Right cardiac atrium (tissue), 5 donors: ENCODE results near the gene SUGP2. TPM values are rescaled to one million over a fixed set of nuclear protein-coding genes. Genes with fewer than 3 reads are reported as not detected.
A peak's percentile ranks its signal among the peaks of the same experiment; 100 is the strongest.
"Not testable (repeated sequence)": the region's sequence is repeated elsewhere in the genome, so short reads cannot be mapped to it uniquely, and the experiment has no call there.

Experiments used
- ATAC-seq, 2 donors: fragments of 200-7000 bp; cut with Tn5 transposase; one replicate each; pipeline versions ENCODE4 v1.8.0 to v1.9.1; 2020; ENCODE audit warnings: moderate library complexity in 2 of 2, mild to moderate bottlenecking in 1 of 2
- DNase-seq, 3 donors: peaks; one replicate each; pipeline ENCODE4 v3.0.0-alpha.2; 2020
- H3K27ac ChIP-seq: one replicate; pipeline ENCODE4 v1.5.1; 2013; ENCODE audit warnings: mild to moderate bottlenecking, low read length, control low read depth, moderate library complexity
- H3K27me3 ChIP-seq: one replicate; pipeline ENCODE4 v1.6.1; 2013; ENCODE audit not compliant: control insufficient read depth, insufficient read depth
- H3K4me1 ChIP-seq: one replicate; pipeline ENCODE4 v1.6.1; 2013; ENCODE audit warnings: low read length; ENCODE audit not compliant: control insufficient read depth, insufficient read depth
- H3K4me3 ChIP-seq: one replicate; pipeline ENCODE4 v1.5.1; 2013; ENCODE audit warnings: low read length, control low read depth
- H3K9me3 ChIP-seq: one replicate; pipeline ENCODE4 v1.6.1; 2013; ENCODE audit warnings: low read length; ENCODE audit not compliant: control insufficient read depth
- WGBS: extraction: QIAGEN DNeasy Blood & Tissue Kit; methylation state at CpG from one replicate; pipeline ENCODE4 v1.1.7; 2013; 5-methylcytosine and 5-hydroxymethylcytosine counted together
- intact Hi-C, 4 donors: fragments of 100-400 bp; cut with DNase I; formaldehyde crosslinking; loops; one replicate each; pipeline versions ENCODE4 v1.11.0 to v1.14.0; 2022 to 2023
- polyA plus RNA-seq: library from polyadenylated mRNA; stranded (reverse); fragments of 200-250 nt; gene quantifications from one replicate; pipeline ENCODE4 v1.2.3, GENCODE V29; 2013
- total RNA-seq, 4 donors: library from RNA; stranded (reverse); fragmentation: NEBNext Ultra II Directional; extraction: Animal tissue kit (Norgen Biotek cat#: 25700); gene quantifications; one replicate each; pipeline ENCODE4 v1.2.1, GENCODE V29; 2021
- donor health status: healthy with polysubstance abuse.
- donor health status: DM: no; HTN: yes; CAD: no.
- donor health status: DM: no; HTN: no; CAD: no.
- donor health status: DM: no; HTN: yes; CAD: no; lungs with severe emphysema.
- donor health status: DM: yes; HTN: yes; CAD: no.

Gene SUGP2
- total and polyA plus RNA-seq, 5 donors: 48.3 to 77.7 (median 66.4) TPM

DNA sequence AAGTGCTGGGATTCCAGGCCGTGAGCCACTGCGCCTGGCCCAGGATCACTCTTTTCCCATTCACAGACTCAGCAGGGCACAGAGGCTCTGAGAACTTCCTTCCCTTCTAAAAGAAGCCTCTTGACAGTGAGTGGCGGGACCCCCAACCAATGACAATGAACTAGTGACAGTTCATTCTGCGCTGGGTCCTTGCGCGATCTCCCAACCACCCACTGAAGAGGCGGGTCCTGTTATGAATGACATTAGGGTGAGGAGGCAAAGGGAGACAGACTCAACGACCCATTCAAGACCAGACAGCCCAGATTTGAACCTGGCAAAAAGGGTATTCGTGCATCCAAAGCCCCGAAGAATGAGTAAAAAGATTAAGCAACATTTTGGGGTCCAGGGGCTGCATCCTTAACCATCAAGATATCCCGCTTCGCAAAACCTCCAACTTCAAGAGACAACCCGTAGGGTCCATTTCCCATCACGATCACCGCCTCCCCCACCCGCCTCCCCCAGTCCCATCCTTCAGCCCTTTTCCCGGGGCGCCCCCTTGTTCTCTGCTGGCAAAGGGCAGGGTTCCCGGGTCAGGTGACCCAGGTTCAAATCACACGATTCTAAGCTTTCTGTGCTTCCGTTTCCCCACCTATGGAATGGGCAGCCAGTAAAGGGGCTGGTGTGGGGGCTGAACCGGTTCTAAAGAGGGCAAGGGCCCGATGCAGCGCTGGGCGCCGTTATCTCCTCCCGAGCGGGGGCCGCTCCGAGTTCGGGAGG, 719 bp downstream of the SUGP2 start:
- peak overlapping the region; percentile 96 for H3K27ac ChIP-seq
- no peaks in the 10 kb centered on the region for H3K9me3 ChIP-seq
- peaks cover 8% of the 10 kb centered on the region for H3K4me1 ChIP-seq
- DNase-seq (peak; percentile 93 to 95 (median 94)), ATAC-seq (peak; percentile 80 to 88)
- intact Hi-C loops: no loop called here
- WGBS: under 1% methylated on average over 31 of the region's 31 CpGs
- H3K27me3 ChIP-seq: no peaks in the 10 kb centered on the region
- peak overlapping the region; percentile 94 for H3K4me3 ChIP-seq

DNA sequence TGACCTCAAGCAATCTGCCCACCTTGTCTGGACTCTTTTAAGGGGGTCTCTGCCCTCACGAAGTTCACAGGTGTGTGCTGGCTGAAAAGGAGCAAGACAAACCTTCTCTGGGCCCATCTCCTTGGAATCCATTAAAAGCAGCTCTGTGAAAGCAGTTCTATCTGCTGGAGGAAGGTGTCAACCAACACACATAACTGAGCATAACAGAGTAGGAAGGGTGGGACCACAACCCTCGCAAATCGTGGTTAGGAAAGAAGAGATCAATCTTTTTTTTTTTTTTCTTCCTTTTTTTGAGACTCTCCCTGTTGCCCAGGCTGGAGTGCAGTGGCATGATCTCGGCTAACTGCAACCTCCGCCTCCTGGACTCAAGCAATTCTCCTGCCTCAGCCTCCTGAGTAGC, 1.4 kb downstream of the SUGP2 start:
- Histone ChIP-seq H3K9me3 (no peaks in the 10 kb centered on the region), H3K4me1 (peaks cover 8% of the 10 kb centered on the region), H3K4me3 (no peak overlapping the region), H3K27me3 (no peaks in the 10 kb centered on the region), H3K27ac (peak overlapping the region; percentile 96)
- no peak for ATAC-seq
- no peak for DNase-seq
- intact Hi-C loops: no loop called here
- WGBS: 63% methylated on average over 5 of the region's 5 CpGs

DNA sequence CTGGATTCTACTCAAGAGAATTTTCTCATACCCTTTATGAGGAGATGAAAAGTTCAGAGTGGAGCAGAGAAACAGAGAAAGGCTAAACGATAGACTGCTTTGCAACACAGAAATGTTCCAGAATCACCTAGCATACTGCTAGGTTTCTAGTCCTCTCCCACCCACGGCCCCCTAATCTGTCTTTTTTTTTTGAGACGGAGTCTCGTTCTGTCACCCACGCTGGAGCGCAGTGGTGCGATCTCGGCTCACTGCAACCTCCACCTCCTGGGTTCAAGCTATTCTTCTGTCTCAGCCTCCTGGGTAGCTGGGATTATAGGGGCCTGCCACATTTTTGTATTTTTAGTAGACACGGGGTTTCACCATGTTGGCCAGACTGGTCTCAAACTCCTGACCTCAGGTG, 4.8 kb downstream of the SUGP2 start:
- Histone ChIP-seq H3K27me3 (no peaks in the 10 kb centered on the region), H3K27ac (no peak overlapping the region), H3K4me3 (no peak overlapping the region), H3K9me3 (no peaks in the 10 kb centered on the region), H3K4me1 (peaks cover 2% of the 10 kb centered on the region)
- intact Hi-C loops: no loop called here
- DNase-seq (no peak), ATAC-seq (no peak)
- WGBS: 92% methylated on average over 9 of the region's 9 CpGs

DNA sequence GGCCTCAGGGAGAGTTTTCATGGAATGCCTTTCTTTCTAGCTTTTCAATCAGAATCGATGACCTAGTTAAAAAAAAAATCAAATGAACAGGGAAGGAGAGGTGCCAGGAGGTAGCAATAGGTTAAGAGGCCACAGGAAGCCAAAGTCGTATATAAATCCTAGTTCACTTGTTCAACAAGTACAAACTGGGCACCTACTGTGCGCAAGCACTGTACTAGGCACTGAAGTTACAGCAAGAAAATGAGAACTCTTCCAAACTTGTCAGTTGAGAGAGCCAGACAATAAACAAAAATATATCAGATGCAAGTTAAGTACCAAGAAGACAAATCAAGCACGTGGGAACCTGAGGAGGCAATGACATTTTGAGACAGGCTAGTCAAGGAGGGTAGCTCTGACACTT, 6.1 kb downstream of the SUGP2 start:
- Histone ChIP-seq H3K27me3 (no peaks in the 10 kb centered on the region), H3K27ac (no peak overlapping the region), H3K9me3 (no peaks in the 10 kb centered on the region), H3K4me1 (peaks cover 2% of the 10 kb centered on the region), H3K4me3 (no peak overlapping the region)
- intact Hi-C loops: no loop called here
- DNase-seq (no peak), ATAC-seq (no peak)
- WGBS: 88% methylated on average over 4 of the region's 4 CpGs

DNA sequence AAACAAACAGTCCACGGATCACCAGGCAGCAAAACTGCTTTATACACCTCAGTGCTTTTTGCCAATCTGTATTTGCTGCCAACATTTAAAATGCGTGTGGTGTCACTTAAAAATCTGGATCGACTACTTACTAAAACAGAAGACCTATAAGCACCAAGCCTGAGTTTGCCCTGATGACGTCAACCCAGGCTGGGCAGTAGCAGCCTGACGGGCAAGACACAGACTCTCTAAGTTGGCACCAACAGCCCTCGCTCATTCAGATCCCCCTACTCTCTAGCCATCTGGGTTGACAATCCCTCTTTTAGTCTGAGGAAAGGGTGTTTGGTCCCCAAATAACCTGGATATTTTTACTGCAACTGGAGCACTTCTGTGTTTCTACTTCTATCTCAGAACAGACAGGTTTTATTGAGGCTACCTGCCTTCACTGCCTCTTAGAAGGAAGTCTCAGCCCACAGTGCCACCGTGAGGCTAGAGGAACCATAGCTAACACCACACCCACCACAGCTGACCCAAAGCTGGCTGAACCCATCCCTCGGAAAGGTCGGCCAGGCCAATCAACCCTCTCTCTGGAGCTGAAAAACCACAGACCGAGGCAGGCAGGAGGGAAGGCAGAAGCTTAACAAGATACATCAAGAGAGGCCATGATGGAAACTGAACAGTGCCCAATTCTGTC, 6.9 kb downstream of the SUGP2 start:
- H3K4me3 ChIP-seq: no peak overlapping the region
- 64% methylated on average over 10 of the region's 10 CpGs for WGBS
- H3K9me3 ChIP-seq: no peaks in the 10 kb centered on the region
- H3K27me3 ChIP-seq: no peaks in the 10 kb centered on the region
- H3K27ac ChIP-seq: no peak overlapping the region
- ATAC-seq (peak in 1 of 2 donors; percentile 39), DNase-seq (no peak)
- intact Hi-C loops: no loop called here
- H3K4me1 ChIP-seq: no peaks in the 10 kb centered on the region

DNA sequence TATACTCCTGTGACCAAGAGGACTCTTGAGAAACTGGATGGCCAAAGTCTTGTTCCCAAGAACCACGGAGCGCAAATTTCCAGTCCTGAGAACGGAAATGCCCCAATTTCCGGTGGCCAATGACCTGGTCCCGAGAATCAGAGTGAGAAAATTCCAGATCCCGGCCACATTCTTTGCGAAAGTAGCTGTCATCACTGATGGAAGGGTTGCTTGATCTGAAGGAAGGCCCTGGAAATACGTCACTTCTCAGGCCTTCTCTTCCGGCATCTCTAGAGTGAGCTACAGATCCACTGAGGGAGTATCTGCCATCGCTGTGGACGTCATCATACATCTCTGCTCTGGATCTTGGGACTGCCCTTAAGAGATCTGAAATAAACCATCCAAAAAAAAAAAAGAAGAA, 7.5 kb downstream of the SUGP2 start:
- H3K4me1 ChIP-seq: no peaks in the 10 kb centered on the region
- no peaks in the 10 kb centered on the region for H3K27me3 ChIP-seq
- H3K4me3 ChIP-seq: no peak overlapping the region
- no peak overlapping the region for H3K27ac ChIP-seq
- ATAC-seq (no peak), DNase-seq (no peak)
- 84% methylated on average over 11 of the region's 11 CpGs for WGBS
- no peaks in the 10 kb centered on the region for H3K9me3 ChIP-seq
- intact Hi-C loops: no loop called here

DNA sequence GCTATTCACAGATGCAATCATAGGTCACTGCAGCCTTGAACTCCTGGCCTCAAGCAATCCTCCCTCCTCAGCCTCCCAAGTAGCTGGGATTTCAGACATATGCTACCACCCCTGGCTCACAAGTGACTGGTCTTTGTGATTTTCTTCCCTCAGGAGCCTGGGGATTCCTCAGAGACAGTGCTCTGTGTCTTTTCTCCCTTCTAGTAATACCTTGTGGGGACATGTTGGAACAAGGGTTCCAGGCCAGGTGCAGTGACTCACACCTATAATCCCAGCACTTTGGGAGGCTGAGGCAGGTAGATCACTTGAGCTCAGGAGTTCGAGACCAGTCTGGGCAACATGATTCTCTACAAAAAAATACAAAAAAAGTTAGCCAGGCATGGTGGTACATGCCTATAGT, 9.9 kb downstream of the SUGP2 start:
- intact Hi-C loops, H3K27me3 ChIP-seq, H3K9me3 ChIP-seq, ATAC-seq, H3K27ac ChIP-seq, H3K4me3 ChIP-seq, DNase-seq, H3K4me1 ChIP-seq: not testable (repeated sequence)
- WGBS: 95% methylated on average over 1 of the region's 1 CpG

DNA sequence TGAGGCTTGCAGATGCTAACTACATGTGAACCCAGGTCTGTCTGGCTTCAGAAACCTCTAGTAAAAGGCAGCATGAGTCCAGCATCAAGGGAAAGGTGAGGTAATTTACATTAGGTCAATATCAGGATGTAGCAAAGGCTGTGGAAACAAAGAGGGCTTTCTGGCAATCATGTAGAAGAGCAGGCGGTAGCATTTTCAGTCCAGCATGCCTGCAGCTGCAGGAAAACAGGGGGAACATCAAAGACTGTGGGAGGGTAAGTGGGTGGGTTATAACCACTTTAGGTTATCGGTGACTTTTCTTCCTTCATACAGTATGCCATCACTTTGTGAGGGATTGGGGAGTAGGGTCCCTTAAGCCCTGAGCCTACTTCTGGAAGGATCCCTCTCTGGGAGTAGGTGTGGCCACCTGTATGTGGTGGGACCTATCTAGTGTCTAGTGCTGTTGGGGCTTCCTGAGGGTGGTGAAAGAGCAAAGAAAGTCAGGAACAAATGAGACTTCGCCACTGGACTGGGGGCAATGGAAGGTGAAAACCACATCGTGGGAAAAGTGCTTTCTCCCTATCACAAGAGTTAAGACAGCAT, 10.8 kb downstream of the SUGP2 start:
- WGBS: 74% methylated on average over 4 of the region's 4 CpGs
- intact Hi-C loops: no loop called here
- no peaks in the 10 kb centered on the region for H3K9me3 ChIP-seq

DNA sequence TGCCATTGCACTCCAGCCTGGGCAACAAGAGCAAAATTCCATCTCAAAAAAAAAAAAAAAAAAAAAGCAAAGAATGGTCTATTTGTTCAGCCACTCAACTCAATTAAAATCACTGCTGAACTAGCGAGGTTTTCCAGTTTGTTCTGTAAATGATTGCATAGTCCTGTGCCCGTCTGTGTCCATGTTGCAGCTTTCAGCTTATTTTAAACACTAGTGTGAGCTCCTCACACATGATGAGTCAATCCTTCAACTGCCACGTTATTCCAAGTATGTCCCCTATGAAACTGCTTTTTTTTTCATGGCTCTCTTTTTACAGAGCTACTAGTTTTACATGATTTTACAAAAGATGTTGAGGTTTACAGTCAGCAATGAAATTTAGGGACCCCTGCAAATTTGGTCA, 12.2 kb downstream of the SUGP2 start:
- Histone ChIP-seq H3K27ac (no peak overlapping the region), H3K4me1 (no peaks in the 10 kb centered on the region), H3K27me3 (no peaks in the 10 kb centered on the region), H3K4me3 (no peak overlapping the region), H3K9me3 (no peaks in the 10 kb centered on the region)
- no peak for DNase-seq
- ATAC-seq: no peak
- intact Hi-C loops: no loop called here
- 42% methylated on average over 3 of the region's 3 CpGs for WGBS

More for the DNA sequence above, 10.8 kb downstream of the SUGP2 start:
- Histone ChIP-seq H3K27ac (no peak overlapping the region), H3K27me3 (no peaks in the 10 kb centered on the region), H3K4me1 (no peaks in the 10 kb centered on the region), H3K4me3 (no peak overlapping the region)
- DNase-seq: no peak
- peak in 1 of 2 donors; percentile 24 for ATAC-seq

DNA sequence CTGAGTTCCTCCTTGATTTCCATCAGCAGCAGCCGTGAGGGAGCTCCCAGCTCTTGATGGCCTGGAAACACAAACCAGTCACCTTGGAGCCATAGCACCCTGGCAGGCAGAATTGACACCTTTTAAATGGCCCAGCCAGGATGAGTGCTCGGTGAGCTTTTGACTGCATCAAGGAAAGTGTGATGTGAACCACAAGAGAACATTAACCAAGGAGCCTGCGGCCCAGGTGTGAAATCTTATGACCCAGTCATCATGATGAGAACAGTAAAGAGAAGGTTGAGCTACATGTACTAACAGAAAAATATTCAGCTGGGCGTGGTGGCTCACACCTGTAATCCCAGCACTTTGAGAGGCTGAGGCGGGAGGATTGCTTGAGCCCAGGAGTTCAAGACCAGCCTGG, 22.8 kb downstream of the SUGP2 start:
- DNase-seq (peak in 1 of 3 donors; percentile 6), ATAC-seq (no peak)
- Histone ChIP-seq H3K27me3 (no peaks in the 10 kb centered on the region), H3K9me3 (no peaks in the 10 kb centered on the region), H3K4me1 (no peaks in the 10 kb centered on the region), H3K27ac (no peak overlapping the region), H3K4me3 (no peak overlapping the region)
- intact Hi-C loops: no loop called here
- WGBS: 92% methylated on average over 5 of the region's 5 CpGs

DNA sequence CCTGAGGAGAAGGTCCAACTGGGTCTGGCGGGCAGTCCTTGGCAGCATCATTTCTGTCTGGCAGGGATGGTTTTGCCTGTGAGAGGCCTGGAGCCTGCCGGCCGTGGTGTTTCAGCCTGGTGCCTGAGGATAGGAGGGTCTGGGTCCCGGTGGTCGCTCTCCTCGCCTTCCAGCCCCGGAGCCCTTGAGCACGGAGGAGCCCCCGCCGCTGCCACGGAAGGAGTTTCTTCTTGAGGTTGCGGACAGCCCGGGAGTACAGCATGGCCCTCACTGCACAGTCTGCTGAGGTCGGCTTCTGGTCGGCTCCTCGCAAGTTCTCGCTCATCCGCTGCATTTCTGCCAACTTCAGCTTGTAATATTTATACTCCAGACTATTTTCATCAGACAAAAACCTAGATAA, 23.4 kb downstream of the SUGP2 start:
- Histone ChIP-seq H3K4me1 (no peaks in the 10 kb centered on the region), H3K27me3 (no peaks in the 10 kb centered on the region), H3K9me3 (no peaks in the 10 kb centered on the region), H3K27ac (no peak overlapping the region), H3K4me3 (no peak overlapping the region)
- intact Hi-C loops: no loop called here
- DNase-seq (peak in 1 of 3 donors; percentile 57), ATAC-seq (no peak)
- WGBS: 95% methylated on average over 18 of the region's 18 CpGs
